Mammary epithelial cell (primary cell): Measurements from ENCODE around the gene SCAF1.

Experiments used
- EZH2 ChIP-seq: IDR thresholded peaks from 2 replicates; pipeline ENCODE4 v1.6.1; 2012; ENCODE audit warnings: low read length, inconsistent platforms, borderline replicate concordance
- TF ChIP-seq, protein P1 (sequence below), 2 donors: IDR thresholded peaks in 1 of 2; conservative IDR thresholded peaks in 1 of 2; 2 replicates each; pipeline ENCODE4 v1.5.1; 2011 to 2012; ENCODE audit warnings: inconsistent platforms in 2 of 2, low read length in 2 of 2, mild to moderate bottlenecking in 2 of 2, control low read depth in 1 of 2, low read depth in 1 of 2; ENCODE audit not compliant: insufficient read depth in 1 of 2; ENCODE audit errors: extremely low read depth in 1 of 2

DNA sequence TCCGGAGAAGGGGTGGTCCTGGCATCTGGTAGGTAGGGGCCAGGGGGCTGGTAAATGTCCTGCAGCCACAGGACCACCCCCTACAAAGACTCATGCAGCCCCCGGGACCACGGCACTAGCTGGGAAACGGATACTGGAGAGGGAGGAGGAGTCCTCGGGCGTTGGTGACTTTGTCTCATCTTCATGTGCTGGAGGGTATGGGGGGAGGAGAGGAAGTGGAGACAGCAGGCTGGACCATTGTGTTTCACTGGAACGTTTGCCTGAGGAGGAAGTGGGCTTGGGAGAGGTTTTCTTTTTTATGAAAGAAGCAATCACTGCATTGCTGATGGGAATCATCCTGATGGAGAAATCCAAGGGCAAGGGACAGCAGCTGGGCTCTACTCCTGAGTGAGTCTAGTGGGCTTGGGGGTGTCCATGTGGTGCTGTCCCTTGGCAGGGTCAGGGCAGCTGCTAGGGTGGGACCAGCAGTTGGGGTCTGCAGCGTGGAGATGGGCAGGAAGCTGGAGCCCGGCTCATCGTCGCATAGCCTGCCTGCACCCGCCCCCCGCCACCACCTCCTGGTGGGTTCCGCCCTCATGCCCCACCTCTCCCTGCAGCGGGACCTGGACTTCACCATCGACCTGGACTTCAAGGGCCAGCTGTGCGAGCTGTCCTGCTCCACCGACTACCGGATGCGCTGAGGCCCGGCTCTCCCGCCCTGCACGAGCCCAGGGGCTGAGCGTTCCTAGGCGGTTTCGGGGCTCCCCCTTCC, 45.7 kb downstream of the SCAF1 start:
- TF ChIP-seq, protein P1, sequence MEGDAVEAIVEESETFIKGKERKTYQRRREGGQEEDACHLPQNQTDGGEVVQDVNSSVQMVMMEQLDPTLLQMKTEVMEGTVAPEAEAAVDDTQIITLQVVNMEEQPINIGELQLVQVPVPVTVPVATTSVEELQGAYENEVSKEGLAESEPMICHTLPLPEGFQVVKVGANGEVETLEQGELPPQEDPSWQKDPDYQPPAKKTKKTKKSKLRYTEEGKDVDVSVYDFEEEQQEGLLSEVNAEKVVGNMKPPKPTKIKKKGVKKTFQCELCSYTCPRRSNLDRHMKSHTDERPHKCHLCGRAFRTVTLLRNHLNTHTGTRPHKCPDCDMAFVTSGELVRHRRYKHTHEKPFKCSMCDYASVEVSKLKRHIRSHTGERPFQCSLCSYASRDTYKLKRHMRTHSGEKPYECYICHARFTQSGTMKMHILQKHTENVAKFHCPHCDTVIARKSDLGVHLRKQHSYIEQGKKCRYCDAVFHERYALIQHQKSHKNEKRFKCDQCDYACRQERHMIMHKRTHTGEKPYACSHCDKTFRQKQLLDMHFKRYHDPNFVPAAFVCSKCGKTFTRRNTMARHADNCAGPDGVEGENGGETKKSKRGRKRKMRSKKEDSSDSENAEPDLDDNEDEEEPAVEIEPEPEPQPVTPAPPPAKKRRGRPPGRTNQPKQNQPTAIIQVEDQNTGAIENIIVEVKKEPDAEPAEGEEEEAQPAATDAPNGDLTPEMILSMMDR (conservative IDR thresholded peaks at IDR 0.05 in 1 of 2, IDR thresholded peaks at IDR 0.05 in 1 of 2; ENCODE audit: extremely low read depth in 1 of 2, insufficient read depth in 1 of 2, low read depth in 1 of 2, low read length in 2 of 2), result no peak
- TF ChIP-seq EZH2, result no peak
